NCI-H2081 (cell line): ENCODE data around the gene TNIK.

Experiments used
- DNase-seq, 2 experiments: peaks; one replicate each; lab custom pipeline; 2025; lab: John Stamatoyannopoulos, UW

TNIK gene

DNA sequence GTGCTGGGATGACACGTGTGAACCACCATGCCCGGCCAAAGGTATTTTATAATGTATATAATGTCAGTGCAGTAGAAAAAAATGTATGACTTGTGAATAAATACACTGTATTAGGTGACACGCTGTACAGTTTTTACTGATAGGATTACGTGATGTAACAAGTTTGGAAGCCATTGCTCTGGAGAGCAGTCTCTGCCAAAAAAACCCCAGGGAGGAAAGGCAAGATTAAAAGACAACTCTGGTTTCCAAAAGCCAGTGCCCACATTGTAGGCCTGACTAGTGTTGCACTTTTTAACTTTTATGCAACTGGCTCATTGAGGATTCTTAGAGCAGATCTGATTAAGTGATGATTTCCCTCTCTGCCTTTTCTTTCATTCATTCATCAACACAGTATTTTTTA lies 371.7 kb downstream of the TNIK start:
- DNase-seq = no peak

DNA sequence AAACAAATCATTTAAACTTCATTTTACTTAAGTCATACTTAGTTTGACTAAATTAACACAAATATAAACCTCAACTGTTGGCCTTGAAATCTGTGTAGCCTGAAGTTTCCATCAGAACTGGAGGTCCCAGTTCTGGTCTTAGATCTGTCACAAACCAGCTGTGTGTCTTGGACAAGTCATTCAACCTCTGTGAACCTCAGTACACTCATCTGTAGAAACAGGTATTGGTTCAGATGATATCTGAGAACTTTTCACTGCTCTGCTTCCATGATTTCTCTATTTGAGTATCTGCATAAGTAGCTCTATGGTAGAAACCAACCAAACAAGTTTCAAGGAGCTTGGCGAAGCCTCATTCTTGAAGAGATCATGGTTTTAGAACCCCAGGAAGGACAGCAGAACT lies 373.3 kb downstream of the TNIK start:
- DNase-seq = no peak

DNA sequence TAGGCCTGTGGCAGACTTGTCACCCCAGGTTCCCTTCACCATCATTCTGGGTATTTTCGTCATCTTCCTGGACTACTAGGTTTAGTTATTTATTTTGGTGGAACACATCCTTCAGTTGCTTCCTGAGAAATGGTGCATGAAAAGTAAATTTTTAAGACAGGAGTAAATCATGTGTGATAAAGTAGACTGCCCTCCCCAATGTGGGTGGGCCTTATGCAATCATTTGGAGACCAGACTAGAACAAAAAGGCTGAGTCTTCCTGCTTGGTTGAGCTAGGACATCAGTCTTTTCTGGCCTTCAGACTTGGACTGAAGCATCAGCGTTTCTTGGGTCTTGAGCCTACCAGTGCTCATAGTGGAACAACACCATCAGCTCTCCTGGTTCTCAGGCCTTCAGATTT lies 382.9 kb downstream of the TNIK start:
- no peak for DNase-seq

DNA sequence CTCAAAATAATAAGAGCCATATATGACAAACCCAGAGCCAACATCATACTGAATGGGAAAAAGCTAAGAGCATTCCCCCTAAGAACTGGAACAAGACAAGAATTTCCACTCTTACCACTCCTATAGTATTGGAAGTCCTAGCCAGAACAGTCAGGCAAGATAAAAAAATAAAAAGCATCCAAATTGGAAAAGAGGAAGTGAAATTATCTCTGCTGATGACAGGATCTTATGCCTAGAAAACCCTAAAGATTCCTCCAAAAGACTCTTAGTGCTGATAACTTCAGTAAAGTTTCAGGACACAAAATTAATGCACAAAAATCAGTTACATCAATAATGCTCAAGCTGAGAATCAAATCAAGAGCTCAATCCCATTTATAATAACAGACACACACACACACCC lies 387.8 kb downstream of the TNIK start:
- no peak for DNase-seq

DNA sequence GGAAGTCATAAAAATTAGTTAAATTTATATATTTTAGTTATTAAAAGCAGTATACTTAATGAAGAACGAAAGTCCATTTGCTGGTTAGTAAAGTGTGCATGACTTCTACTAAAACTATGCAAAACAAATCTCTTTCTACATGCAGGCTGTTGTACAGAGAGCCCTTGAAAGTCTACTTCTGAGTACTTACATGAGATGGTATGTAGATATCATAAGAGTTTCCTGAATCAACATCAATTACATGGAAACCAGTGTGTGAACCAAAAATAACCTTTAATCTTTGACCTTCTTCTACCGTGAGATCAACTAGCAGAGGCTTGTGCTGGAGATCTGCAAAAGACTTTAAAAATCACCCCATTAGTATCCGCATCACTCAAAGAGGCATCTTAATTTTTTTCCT lies 391.5 kb downstream of the TNIK start:
- DNase-seq = no peak

DNA sequence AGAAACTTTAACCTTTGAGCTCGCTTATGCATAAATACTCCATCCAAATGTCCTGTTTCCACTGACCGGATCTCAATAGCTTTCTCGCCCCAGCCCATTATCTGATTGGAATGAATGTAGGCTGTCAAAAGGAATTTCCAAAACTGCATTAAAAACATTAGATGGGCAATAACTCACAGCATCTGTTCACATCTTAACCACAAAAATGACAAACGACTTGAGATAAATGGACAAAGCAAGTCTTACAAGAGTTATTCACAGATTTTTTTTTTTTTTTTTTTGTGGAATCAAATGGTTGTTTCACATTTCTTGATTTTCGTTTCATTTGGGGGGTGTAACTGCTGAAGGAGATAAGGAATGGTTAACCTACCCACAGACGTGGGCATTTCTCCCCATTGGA lies 394.0 kb downstream of the TNIK start:
- no peak for DNase-seq

DNA sequence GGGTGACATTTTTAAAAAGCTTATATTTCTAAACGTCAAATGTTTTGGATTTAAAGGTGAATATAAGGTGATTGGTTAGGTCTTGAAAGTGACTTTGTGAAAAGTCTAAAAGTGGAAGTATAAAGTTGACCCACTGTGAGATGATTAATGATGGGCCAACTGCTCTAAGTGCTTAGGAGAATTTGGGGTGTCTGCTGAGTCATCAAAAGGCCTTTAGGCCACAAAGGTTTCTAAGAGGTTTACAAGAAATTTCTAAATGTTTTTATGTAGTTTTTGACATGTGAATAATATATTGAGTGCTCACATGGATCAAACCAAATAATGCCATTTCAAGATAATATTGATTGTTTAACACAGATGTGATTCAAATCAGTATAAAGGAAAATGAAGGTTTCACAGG lies 394.5 kb downstream of the TNIK start:
- no peak for DNase-seq

DNA sequence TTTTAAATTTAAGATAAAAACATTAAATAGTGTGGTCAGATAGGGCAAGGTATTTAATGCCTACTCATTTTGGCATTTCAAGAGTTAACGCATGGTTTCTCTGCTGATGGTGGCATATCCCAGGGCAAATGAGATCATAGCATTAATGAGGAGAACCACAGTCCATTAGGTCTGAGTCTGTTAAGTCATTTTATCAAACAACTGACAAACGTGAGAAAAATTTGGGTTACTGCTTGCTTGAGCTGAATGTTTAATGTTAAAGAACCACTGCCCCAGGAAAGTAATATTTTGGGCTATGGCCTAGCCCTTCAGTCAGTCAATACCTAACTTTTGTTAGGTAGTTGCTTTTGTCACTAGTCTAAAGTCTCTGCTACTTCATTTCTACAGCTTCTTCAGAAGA lies 395.7 kb downstream of the TNIK start:
- no peak for DNase-seq

DNA sequence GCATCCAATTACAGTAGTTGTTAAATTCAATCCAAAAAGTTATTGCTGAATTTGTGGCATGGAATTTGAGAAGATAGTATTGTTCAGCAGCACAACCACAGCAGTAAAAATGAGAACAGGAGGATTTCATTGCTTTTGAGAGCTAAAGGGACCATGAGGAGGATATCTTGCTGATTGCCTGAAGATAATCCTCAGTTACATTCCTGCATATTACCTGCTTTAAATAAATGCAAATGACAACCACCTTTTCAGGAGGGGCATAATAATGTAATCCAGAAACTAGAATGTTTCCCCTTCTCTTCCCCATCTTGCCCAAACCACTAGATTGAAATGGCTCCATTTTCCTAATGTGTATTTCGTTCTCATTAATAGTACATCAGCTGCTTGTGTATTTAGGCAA lies 398.5 kb downstream of the TNIK start:
- no peak for DNase-seq

DNA sequence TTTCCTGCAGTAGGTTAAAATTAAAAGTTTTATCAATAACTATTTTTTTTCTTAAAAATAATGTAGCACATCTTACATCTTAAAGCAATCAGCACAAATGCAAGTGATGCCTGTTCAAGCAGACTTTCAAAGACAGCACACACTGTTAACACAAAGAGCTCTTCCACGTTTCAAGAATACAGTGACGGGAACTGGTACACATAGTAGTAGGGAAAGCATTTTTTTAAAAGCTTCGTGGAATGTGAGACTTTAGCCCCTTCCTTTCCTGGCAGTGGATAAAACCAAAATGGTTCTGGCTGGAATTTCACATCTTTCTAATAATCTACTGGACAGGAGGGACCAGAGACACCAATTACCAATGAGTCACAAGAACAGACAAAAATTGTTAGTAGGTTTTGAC lies 400.2 kb downstream of the TNIK start:
- no peak for DNase-seq

DNA sequence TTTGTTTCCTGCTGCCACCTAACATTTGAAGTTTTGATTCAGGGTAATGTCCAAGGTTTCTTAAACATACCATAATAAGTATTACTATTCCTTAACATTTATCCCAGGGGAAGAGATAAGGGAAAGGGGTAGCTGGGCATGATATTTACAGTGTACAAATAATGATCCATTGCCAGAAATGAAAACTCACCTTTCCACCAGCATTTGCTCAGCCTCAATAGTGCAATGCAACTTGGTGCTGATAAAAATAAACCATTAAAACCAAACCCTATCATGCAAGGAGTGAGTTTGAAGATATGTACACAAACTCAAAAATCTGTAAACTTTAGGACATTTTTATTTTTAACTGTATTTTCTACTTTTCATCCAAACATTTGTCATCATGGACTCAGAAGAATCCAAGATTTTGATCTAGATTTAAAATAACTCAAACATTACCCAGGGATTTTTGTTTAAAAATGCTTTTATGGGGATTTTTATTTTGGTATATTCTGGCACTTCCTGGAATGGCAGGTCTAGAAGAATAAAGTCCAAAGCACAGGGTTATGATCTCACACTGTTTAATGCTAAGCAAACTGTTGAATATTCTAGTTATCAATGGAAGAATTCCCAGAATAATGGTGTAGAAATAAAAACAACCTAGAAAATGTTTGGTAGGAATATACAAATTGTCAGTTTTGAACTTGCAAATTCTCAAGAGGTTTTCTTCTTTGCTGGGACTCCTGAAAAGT lies 401.2 kb downstream of the TNIK start:
- no peak for DNase-seq

DNA sequence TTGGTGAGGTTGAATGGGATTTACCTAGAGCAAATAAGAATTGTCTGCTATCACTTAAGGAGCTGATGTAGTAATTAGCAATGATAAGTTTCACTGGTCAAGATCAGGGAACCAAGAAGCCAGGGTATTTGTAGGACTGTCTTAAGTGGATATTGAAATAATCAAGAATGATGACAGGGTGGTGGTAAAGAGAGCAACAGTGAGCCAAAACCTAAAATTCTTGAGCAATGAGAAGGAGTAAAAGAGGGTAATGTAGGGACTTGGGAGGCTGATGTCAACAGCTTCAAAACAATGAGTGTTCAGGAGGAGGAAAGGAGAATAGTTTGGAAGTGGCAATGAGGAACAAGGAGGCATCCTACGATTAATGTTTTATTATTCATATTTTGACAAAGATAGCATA lies 402.1 kb downstream of the TNIK start:
- DNase-seq = no peak

DNA sequence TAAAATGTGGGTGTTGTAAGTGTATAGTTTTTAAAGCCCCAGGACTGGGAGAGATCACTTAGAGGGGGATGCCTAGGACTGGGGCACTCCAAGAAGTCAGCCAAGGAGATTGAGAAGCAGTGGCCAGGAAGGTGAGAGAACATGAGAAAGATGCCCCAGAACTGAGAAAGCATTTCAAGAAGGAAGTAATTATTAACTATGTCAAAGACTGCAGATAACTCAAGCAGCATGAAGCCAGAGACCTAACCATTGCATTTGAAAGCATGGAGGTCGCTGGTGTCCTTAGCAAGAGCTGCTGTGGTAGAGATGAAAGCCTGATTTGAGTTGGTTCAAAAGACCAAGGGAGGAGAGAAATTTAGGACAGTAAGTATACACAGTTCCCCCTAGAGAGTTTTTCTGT lies 403.1 kb downstream of the TNIK start:
- DNase-seq = no peak

DNA sequence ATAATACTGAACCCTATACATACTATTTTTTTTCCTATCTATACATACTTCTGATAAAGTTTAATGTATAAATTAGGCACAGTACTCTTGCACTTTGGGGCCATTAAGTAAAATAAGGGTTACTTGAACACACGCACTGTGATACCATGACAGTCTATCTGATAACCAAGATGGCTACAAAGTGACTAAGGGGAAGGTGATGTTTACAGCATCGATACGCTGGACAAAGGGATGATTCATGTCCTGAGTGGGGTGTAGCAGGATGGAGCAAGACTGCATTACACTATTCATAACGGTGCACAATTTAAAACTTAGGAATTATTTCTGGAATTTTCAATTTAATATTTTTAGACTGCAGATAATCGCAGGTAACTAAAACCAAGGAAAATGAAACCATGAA lies 403.7 kb downstream of the TNIK start:
- DNase-seq = no peak

DNA sequence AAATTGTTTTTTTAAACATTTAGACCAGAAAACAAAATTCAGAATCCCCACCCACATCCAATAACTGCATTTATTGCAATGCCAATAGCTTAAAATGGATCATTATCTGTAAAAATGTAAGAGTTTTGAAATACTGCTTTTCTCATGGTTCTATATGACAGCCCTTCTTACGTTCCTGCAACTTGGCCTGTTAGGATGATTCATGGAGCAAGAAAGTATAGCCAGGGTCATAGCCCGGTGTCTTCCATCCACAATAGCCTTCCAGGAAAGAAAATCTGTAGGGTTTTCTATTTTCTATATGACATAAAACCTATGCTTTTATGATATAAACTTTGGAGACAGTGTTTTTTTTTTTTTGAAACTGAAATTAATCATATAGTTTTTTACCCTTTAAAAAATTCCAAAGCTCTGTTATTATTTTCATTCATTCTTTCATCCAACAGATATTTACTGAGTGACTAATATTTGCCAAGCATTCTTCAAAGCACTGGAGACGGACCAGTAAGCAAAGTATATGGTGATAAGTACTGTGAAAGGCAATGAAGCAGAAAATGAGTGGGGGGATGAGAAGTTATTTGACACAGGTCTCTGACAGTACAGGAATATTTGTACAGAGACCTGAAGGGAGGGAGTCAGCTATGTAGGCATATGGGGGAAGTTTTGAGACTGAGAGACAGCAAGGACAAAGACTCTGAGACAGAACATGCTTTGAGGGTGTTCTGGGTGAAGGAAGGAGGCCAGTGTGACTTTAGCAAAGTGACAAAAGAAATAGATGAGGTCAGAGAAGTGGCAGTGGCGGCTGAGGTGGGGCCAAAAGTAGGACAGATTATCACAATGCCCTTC lies 404.6 kb downstream of the TNIK start:
- DNase-seq = no peak

DNA sequence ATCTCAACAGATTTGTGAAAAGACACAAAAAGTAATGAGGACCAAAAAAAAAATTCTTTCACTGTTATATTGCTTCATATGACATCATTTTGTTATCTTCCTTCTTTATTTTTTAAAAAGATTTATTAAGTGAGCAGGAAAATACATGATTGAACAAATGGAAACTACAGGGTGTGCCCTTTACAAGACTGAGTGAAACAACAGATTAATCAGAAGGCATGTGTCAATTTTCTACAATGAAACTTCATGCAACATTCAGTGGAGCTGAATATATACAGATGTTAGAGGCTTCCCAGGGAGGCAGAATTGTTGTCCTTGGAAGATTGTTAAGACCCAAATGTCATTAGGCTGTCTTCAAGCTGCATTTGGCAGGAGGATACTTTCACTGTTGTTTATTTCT lies 405.3 kb downstream of the TNIK start:
- DNase-seq = no peak

DNA sequence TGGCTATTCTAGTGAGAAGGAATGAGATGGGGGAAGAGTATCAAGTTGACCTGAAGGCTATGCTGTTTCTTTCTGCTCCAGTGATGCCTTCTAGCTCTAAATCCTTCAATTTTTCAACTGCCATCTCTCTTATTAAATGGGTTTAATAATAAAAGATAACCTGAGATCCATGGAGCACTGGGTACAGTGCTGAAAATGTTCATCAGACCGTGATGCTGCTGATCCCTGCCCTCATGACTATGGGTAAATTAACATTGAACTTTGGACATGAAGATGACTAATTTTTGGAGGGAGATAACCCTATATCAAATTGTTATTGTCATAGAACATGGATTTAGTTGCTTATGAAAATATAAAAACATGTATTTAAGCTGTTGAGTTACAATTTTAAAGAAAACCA lies 406.0 kb downstream of the TNIK start:
- no peak for DNase-seq

DNA sequence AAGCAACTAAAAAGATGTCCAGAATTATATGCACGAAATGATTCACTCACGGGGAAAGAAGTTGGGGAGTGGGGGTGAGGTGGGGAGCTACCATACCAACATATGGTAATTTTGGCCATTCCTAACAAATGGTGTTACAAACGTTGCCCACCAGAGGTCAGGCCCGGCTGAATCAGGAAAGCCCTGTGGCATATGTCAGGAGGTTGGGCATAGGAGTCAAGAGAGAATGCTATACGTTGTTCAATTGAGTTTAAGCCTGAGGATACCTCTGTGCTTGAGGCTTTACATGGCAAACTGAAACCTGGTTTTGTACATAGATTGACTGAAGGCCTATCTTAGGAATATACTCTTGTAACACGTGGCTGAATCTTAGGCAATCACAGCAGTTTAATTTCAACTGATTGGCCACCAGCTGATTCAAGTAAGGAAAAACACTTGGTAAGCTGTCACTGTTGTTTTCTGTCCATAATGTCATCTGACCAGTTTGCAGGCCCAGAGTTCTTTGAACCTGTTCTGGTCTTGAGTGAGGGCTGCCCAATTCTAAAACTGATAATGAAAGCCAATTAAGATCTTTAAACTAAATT lies 410.3 kb downstream of the TNIK start:
- peak; percentile 35 to 63 for DNase-seq

DNA sequence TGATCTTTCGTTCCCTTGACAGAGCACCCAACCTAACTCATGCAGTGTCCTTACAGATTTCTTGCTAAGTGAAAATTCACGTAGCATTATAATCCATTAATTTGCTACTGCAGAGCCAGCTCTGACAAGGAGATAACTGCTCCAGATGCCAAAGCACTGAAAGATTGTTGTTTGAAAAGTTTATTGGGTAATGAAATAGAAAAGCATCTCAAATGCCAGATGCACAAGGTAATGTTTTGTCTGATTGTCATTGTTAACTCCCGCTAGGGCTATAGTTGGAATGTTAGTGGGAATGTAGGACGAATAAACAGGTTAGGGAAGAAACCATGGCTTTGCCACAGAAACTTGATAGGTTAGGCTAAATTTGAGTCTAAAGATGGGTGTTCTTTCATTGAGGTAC lies 413.4 kb downstream of the TNIK start:
- DNase-seq = no peak

DNA sequence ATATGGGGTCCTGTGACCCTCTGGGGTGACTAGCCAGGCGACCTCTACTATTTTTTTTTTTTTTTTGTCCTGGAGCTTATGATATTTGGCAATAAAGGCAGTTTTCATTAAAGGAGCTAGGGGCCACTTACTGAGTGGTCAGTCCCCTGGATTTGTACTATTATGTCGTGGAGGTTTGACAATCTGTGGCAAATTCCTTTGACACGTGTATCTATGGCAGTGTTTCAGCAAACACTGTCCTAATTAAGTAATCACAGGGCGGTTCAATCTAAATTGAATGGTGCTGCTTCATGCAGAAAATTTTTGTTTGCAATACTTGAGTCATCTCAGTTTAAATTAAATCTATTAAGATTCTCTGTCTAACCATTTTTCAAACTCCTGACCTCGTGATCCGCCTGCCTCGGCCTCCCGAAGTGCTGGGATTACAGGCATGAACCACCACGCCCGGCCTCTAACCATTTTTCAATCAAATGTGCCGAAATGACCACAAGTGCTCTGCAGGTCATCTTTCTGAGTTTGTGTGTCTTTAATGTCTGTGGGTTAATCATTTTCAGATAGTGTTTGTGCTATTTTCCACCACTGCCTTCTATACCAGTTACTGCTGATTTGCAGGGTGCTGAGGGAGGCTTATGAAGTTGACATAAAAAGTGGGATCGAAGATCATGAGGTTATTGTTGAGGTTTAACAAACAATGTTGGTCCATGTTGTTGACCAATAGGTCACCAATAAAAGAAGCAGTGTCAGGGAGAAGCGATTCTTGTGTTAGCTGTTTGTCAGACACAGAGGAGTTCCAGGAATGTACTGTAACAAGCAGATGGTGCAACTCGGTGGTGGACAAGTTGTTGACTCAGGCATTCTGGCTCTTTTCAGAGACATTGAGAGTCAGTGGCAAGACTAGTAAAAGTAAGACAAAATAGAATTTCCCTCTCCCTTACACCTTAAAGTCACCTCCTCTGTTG lies 415.1 kb downstream of the TNIK start:
- DNase-seq = no peak

DNA sequence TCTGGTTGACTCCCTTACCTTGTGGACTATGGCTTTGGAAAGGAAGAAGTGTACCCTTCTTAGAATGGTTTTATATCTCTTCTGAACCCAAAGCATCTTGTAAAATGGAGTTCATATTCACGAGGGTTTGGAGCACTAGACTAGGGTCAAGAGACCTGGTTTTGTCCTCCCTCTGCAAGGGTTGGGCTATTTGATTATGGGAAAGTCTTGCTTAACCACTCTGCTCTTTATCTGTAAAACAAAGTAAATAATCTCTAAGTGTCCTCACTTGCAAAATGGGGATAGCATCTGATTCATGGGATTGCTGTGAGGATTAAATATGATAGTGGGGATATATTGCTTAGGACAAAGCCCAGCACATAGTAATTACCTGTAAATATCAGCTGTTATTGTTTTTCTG lies 415.8 kb downstream of the TNIK start:
- DNase-seq = no peak

DNA sequence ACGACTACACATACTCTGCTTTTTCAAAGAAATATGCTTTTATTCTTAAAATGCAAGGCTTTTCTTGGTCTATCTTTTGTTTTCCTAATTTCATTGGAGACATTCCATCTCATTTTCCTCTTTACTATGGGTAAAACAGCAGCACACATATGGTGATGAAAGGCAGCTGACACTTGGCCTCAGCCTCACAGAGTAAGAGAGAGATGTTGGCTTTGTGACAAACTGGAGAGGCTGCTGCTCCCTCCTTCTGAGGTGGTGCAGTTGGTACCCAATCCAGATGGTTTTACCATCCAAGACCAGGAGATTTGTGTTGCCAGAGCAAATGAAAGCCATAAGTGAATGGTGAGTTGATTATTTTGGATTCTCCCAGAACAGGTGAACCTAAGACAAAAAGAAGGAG lies 420.5 kb downstream of the TNIK start:
- no peak for DNase-seq
